Measurements from ENCODE around the gene TMEM213. TPM values are rescaled to one million over a fixed set of nuclear protein-coding genes. Genes with fewer than 3 reads are reported as not detected.

TMEM213 gene
- total RNA-seq, 1 donor from 2014 or later: not detected

DNA sequence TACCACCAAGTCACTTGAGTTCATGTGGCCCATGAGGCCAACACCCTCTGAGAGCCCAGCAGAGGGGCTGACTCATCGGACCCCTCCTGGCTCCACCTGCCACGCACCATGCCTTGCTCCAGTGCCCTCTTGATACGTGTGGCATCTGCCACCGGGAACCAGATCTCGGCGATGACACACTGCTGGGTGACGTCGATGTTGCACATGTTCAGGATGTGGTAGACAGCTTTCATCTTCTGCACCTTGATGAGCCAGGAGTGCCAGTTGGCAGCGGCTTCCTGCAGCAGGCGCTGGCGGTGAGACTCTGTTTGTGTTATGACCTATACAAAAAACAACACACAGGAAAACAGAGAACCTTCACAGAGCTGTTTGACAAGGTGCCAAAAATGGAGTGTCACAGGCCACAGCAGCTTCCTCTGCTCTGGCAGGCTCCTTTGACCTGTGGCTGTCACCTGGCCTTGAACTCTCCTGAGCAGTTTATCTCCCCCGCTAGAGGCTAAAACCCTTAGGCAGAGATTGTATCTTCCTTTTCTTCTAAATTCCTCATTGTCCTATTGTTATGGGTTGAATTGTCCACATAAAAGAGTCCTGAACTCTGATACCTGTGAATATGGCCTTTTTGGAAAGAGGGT lies 45.2 kb upstream of the TMEM213 start:
- H3K4me1 Mint-ChIP-seq (ENCODE audit: unreplicated experiment): peaks cover 11% of the 10 kb centered on the region
- H3K4me3 Mint-ChIP-seq (ENCODE audit: unreplicated experiment): no peak overlapping the region
- no peaks in the 10 kb centered on the region for H3K36me3 Mint-ChIP-seq (ENCODE audit: unreplicated experiment)
- TF ChIP-seq, protein P1, sequence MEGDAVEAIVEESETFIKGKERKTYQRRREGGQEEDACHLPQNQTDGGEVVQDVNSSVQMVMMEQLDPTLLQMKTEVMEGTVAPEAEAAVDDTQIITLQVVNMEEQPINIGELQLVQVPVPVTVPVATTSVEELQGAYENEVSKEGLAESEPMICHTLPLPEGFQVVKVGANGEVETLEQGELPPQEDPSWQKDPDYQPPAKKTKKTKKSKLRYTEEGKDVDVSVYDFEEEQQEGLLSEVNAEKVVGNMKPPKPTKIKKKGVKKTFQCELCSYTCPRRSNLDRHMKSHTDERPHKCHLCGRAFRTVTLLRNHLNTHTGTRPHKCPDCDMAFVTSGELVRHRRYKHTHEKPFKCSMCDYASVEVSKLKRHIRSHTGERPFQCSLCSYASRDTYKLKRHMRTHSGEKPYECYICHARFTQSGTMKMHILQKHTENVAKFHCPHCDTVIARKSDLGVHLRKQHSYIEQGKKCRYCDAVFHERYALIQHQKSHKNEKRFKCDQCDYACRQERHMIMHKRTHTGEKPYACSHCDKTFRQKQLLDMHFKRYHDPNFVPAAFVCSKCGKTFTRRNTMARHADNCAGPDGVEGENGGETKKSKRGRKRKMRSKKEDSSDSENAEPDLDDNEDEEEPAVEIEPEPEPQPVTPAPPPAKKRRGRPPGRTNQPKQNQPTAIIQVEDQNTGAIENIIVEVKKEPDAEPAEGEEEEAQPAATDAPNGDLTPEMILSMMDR (IDR thresholded peaks at IDR 0.05): no peak
- no peak for DNase-seq (ENCODE audit: extremely low spot score, unreplicated experiment)
- H3K27ac Mint-ChIP-seq (ENCODE audit: unreplicated experiment): no peak overlapping the region
- H3K9me3 Mint-ChIP-seq (ENCODE audit: unreplicated experiment): no peaks in the 10 kb centered on the region
- peaks cover 10% of the 10 kb centered on the region for H3K27me3 Mint-ChIP-seq (ENCODE audit: unreplicated experiment)

- H3K27ac Mint-ChIP-seq (ENCODE audit: unreplicated experiment): no peak overlapping the region
- H3K4me1 Mint-ChIP-seq (ENCODE audit: unreplicated experiment): peaks cover 11% of the 10 kb centered on the region
- H3K36me3 Mint-ChIP-seq (ENCODE audit: unreplicated experiment): no peaks in the 10 kb centered on the region
- DNase-seq (ENCODE audit: extremely low spot score, unreplicated experiment): no peak
- H3K4me3 Mint-ChIP-seq (ENCODE audit: unreplicated experiment): no peak overlapping the region
- no peaks in the 10 kb centered on the region for H3K9me3 Mint-ChIP-seq (ENCODE audit: unreplicated experiment)
- TF ChIP-seq, protein P1 (IDR thresholded peaks at IDR 0.05): no peak
- peaks cover 10% of the 10 kb centered on the region for H3K27me3 Mint-ChIP-seq (ENCODE audit: unreplicated experiment)
Measured at GRCh38 chr7:138753150-138753518, 44.7 kb upstream of the TMEM213 start.

DNA sequence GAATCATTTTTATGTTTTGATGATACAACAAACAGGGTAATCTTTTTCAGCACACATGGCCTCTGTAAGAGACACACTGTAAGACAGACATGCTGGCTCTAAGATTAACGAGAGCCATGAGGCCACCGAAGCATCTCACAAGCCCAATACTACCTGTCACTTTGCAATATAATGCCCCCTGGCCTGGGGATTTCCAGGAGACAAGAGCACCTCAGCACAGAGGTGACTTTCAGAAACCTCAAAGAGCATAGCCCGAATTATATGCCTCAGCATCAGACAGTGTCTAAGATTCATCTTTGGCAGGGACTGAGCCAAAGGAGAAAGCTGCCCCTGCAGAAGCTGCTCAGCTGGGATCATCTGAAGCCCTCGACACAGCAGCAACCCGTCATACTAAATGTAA lies 44.2 kb upstream of the TMEM213 start:
- DNase-seq (ENCODE audit: extremely low spot score, unreplicated experiment): no peak
- H3K36me3 Mint-ChIP-seq (ENCODE audit: unreplicated experiment): no peaks in the 10 kb centered on the region
- no peak overlapping the region for H3K27ac Mint-ChIP-seq (ENCODE audit: unreplicated experiment)
- peaks cover 10% of the 10 kb centered on the region for H3K27me3 Mint-ChIP-seq (ENCODE audit: unreplicated experiment)
- no peaks in the 10 kb centered on the region for H3K9me3 Mint-ChIP-seq (ENCODE audit: unreplicated experiment)
- no peak overlapping the region for H3K4me3 Mint-ChIP-seq (ENCODE audit: unreplicated experiment)
- TF ChIP-seq, protein P1 (IDR thresholded peaks at IDR 0.05): no peak
- H3K4me1 Mint-ChIP-seq (ENCODE audit: unreplicated experiment): peaks cover 11% of the 10 kb centered on the region

DNA sequence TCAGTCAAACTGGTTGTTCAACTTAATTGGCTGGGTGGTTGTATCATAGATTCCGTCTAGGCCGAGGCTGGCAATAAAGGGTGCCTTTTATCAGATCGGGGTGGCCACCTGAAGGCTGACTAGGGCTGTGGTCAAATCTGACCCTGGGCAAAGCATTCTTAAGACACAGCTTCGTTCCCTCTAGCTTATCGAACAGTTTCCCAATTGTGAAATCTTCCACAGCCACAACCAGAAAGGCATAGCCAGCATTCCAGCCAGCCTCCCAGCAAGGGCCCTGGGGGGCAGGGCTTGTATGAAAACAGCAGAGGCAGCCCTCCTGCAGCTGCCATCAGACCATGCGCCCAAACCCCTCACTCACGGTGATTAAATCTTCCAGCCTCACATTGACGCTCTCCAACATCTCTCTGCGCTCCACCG lies 42.5 kb upstream of the TMEM213 start:
- Mint-ChIP-seq H3K4me1 (ENCODE audit: unreplicated experiment) (peaks cover 11% of the 10 kb centered on the region), H3K4me3 (ENCODE audit: unreplicated experiment) (no peak overlapping the region), H3K27me3 (ENCODE audit: unreplicated experiment) (no peaks in the 10 kb centered on the region), H3K27ac (ENCODE audit: unreplicated experiment) (no peak overlapping the region), H3K36me3 (ENCODE audit: unreplicated experiment) (no peaks in the 10 kb centered on the region), H3K9me3 (ENCODE audit: unreplicated experiment) (no peaks in the 10 kb centered on the region)
- TF ChIP-seq, protein P1 (IDR thresholded peaks at IDR 0.05): no peak
- DNase-seq (ENCODE audit: extremely low spot score, unreplicated experiment): no peak

DNA sequence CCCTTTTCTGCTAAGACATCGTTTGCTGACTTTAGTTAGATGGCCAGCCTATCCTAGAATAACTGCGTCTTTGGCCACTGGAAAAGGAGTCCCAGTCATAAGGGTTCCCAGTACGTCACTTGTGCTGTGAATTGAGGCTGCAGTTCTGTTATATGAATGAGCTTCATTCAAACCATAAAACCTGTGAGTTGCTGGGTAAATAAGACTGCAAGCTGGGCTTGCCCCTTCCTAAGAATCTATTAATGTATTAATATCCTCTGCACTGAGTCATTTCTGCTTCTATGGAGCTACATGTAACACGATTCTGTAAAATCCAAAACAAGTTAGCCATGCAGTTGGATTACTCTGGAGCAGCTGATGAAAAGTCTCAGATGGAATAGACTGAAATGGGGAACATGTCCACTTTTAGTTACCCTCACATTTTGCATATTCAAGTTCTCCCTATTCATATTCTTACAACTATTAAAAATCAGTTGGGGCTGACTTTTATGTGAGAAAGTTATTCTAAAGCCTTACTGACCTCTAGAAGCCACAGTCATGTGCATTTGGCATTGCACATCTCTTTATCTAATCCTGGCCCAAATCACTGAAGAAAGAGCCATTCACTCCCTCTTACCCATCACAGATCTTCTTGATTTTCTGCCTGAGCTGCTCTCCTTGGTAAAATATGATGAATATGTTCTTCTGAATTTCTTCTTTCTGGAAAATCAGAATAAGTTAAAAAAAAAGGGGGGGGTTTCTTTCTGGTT lies 41.8 kb upstream of the TMEM213 start:
- Mint-ChIP-seq H3K36me3 (ENCODE audit: unreplicated experiment) (no peaks in the 10 kb centered on the region), H3K4me1 (ENCODE audit: unreplicated experiment) (peaks cover 11% of the 10 kb centered on the region), H3K9me3 (ENCODE audit: unreplicated experiment) (no peaks in the 10 kb centered on the region), H3K27me3 (ENCODE audit: unreplicated experiment) (no peaks in the 10 kb centered on the region), H3K27ac (ENCODE audit: unreplicated experiment) (no peak overlapping the region), H3K4me3 (ENCODE audit: unreplicated experiment) (no peak overlapping the region)
- TF ChIP-seq, protein P1 (IDR thresholded peaks at IDR 0.05): no peak
- no peak for DNase-seq (ENCODE audit: extremely low spot score, unreplicated experiment)
